ENCODE measurements around the gene CBY2. TPM values are rescaled to one million over a fixed set of nuclear protein-coding genes. Genes with fewer than 3 reads are reported as not detected.
"Not testable (repeated sequence)": the region's sequence is repeated elsewhere in the genome, so short reads cannot be mapped to it uniquely, and the experiment has no call there.

CBY2 gene
- total RNA-seq, 2 donors from 2014 or later = not detected

GRCh38 chr13:45733361-45733760, 31.2 kb downstream of the CBY2 start:
- H3K36me3 Mint-ChIP-seq = no peaks in the 10 kb centered on the region
- no peak for ATAC-seq
- H3K4me1 Mint-ChIP-seq (ENCODE audit: low read depth in 2 of 2) = no peaks in the 10 kb centered on the region
- H3K27me3 Mint-ChIP-seq = peaks cover 7 to 18% of the 10 kb centered on the region in 2 donors
- no peak for DNase-seq (ENCODE audit: low spot score)
- no peak overlapping the region for H3K4me3 Mint-ChIP-seq
- H3K27ac Mint-ChIP-seq = no peak overlapping the region
- no peaks in the 10 kb centered on the region for H3K9me3 Mint-ChIP-seq

- H3K9me3 Mint-ChIP-seq = no peaks in the 10 kb centered on the region
- H3K27me3 Mint-ChIP-seq = peaks cover 2 to 11% of the 10 kb centered on the region in 2 donors
- peak in 1 of 2 donors; percentile 44 for ATAC-seq
- DNase-seq (ENCODE audit: low spot score) = no peak
- H3K4me1 Mint-ChIP-seq (ENCODE audit: low read depth in 2 of 2) = no peaks in the 10 kb centered on the region
- H3K36me3 Mint-ChIP-seq = no peaks in the 10 kb centered on the region
- no peak overlapping the region for H3K27ac Mint-ChIP-seq
- no peak overlapping the region for H3K4me3 Mint-ChIP-seq
Measured at GRCh38 chr13:45737571-45738017, 35.5 kb downstream of the CBY2 start.

GRCh38 chr13:45742985-45743384, 40.9 kb downstream of the CBY2 start:
- Mint-ChIP-seq H3K27ac (no peak overlapping the region), H3K4me1 (ENCODE audit: low read depth in 2 of 2) (peaks cover 2 to 5% of the 10 kb centered on the region in 2 donors), H3K36me3 (no peaks in the 10 kb centered on the region), H3K9me3 (no peaks in the 10 kb centered on the region), H3K4me3 (no peak overlapping the region), H3K27me3 (peaks cover 12 to 21% of the 10 kb centered on the region in 2 donors)
- DNase-seq (ENCODE audit: low spot score) = no peak
- no peak for ATAC-seq

- Mint-ChIP-seq H3K4me3 (no peak overlapping the region), H3K9me3 (no peaks in the 10 kb centered on the region), H3K36me3 (no peaks in the 10 kb centered on the region), H3K4me1 (ENCODE audit: low read depth in 2 of 2) (peaks cover 2 to 5% of the 10 kb centered on the region in 2 donors), H3K27ac (no peak overlapping the region), H3K27me3 (peaks cover 17 to 30% of the 10 kb centered on the region in 2 donors)
- no peak for DNase-seq (ENCODE audit: low spot score)
- no peak for ATAC-seq
Measured at GRCh38 chr13:45744979-45745378, 42.9 kb downstream of the CBY2 start.

GRCh38 chr13:45747071-45747470, 45.0 kb downstream of the CBY2 start:
- Mint-ChIP-seq H3K4me3 (no peak overlapping the region), H3K4me1 (ENCODE audit: low read depth in 2 of 2) (peaks cover 2 to 5% of the 10 kb centered on the region in 2 donors)

GRCh38 chr13:45748941-45749759, 47.0 kb downstream of the CBY2 start:
- Mint-ChIP-seq H3K36me3 (no peaks in the 10 kb centered on the region), H3K4me1 (ENCODE audit: low read depth in 2 of 2) (peaks cover 2 to 5% of the 10 kb centered on the region in 2 donors), H3K27ac (no peak overlapping the region), H3K27me3 (peaks cover 15 to 22% of the 10 kb centered on the region in 2 donors), H3K4me3 (no peak overlapping the region), H3K9me3 (no peaks in the 10 kb centered on the region)
- no peak for ATAC-seq
- no peak for DNase-seq (ENCODE audit: low spot score)

More at GRCh38 chr13:45747071-45747470, 45.0 kb downstream of the CBY2 start:
- H3K36me3 Mint-ChIP-seq = no peaks in the 10 kb centered on the region
- no peak for DNase-seq (ENCODE audit: low spot score)
- H3K9me3 Mint-ChIP-seq = no peaks in the 10 kb centered on the region
- H3K27me3 Mint-ChIP-seq = peaks cover 19 to 36% of the 10 kb centered on the region in 2 donors
- no peak overlapping the region for H3K27ac Mint-ChIP-seq
- ATAC-seq = no peak

- peaks cover 12 to 15% of the 10 kb centered on the region in 2 donors for H3K27me3 Mint-ChIP-seq
- no peak for ATAC-seq
- H3K9me3 Mint-ChIP-seq = no peaks in the 10 kb centered on the region
Measured at GRCh38 chr13:45750566-45750965, 48.4 kb downstream of the CBY2 start.

GRCh38 chr13:45751885-45752284, 49.8 kb downstream of the CBY2 start:
- H3K9me3 Mint-ChIP-seq = no peaks in the 10 kb centered on the region
- H3K27ac Mint-ChIP-seq = no peak overlapping the region
- H3K4me1 Mint-ChIP-seq (ENCODE audit: low read depth in 2 of 2) = no peaks in the 10 kb centered on the region
- peaks cover 12 to 15% of the 10 kb centered on the region in 2 donors for H3K27me3 Mint-ChIP-seq
- ATAC-seq = no peak
- no peaks in the 10 kb centered on the region for H3K36me3 Mint-ChIP-seq
- H3K4me3 Mint-ChIP-seq = no peak overlapping the region
- no peak for DNase-seq (ENCODE audit: low spot score)

More at GRCh38 chr13:45750566-45750965, 48.4 kb downstream of the CBY2 start:
- H3K4me3 Mint-ChIP-seq = no peak overlapping the region
- no peak overlapping the region for H3K27ac Mint-ChIP-seq
- H3K36me3 Mint-ChIP-seq = no peaks in the 10 kb centered on the region
- peaks cover 0 to under 1% of the 10 kb centered on the region in 2 donors for H3K4me1 Mint-ChIP-seq (ENCODE audit: low read depth in 2 of 2)
- no peak for DNase-seq (ENCODE audit: low spot score)

- Mint-ChIP-seq H3K4me3 (no peak overlapping the region), H3K9me3 (peaks cover under 1% of the 10 kb centered on the region), H3K4me1 (ENCODE audit: low read depth in 2 of 2) (no peaks in the 10 kb centered on the region), H3K36me3 (peaks cover 2% of the 10 kb centered on the region), H3K27ac (no peak overlapping the region), H3K27me3 (peaks cover 12 to 15% of the 10 kb centered on the region in 2 donors)
- DNase-seq (ENCODE audit: low spot score) (no peak), ATAC-seq (no peak)
Measured at GRCh38 chr13:45752510-45752909, 50.4 kb downstream of the CBY2 start.

- peaks cover 7 to 11% of the 10 kb centered on the region in 2 donors for H3K27me3 Mint-ChIP-seq
- not testable (repeated sequence) for ATAC-seq, H3K36me3 Mint-ChIP-seq
Measured at GRCh38 chr13:45756498-45756897, 54.4 kb downstream of the CBY2 start.

GRCh38 chr13:45757589-45757988, 55.5 kb downstream of the CBY2 start:
- DNase-seq (ENCODE audit: low spot score); H3K4me3 Mint-ChIP-seq; H3K4me1 Mint-ChIP-seq (ENCODE audit: low read depth in 2 of 2); H3K9me3 Mint-ChIP-seq; ATAC-seq; H3K27ac Mint-ChIP-seq; H3K36me3 Mint-ChIP-seq: not testable (repeated sequence)
- peaks cover 8 to 10% of the 10 kb centered on the region in 2 donors for H3K27me3 Mint-ChIP-seq

More at GRCh38 chr13:45756498-45756897, 54.4 kb downstream of the CBY2 start:
- H3K9me3 Mint-ChIP-seq; H3K4me3 Mint-ChIP-seq; DNase-seq (ENCODE audit: low spot score); H3K27ac Mint-ChIP-seq; H3K4me1 Mint-ChIP-seq (ENCODE audit: low read depth in 2 of 2): not testable (repeated sequence)

- Mint-ChIP-seq H3K27me3 (peaks cover 24 to 45% of the 10 kb centered on the region in 2 donors), H3K36me3 (no peaks in the 10 kb centered on the region), H3K9me3 (no peaks in the 10 kb centered on the region), H3K4me3 (no peak overlapping the region), H3K4me1 (ENCODE audit: low read depth in 2 of 2) (no peaks in the 10 kb centered on the region), H3K27ac (no peak overlapping the region)
- DNase-seq (ENCODE audit: low spot score) (no peak), ATAC-seq (no peak)
Measured at GRCh38 chr13:45763419-45763818, 61.3 kb downstream of the CBY2 start.

Data from natural killer cell treated with Interleukin-12 subunit alpha and Interleukin-12 subunit beta and Interleukin-15 and Interleukin-18, amount 100 ng/mL, for 72 hours (primary cell).